Measurements from ENCODE around the gene SACM1L. TPM values are rescaled to one million over a fixed set of nuclear protein-coding genes. Genes with fewer than 3 reads are reported as not detected.

SACM1L gene
- total RNA-seq, 1 experiment from 2014 or later, result 79.6 TPM

DNA sequence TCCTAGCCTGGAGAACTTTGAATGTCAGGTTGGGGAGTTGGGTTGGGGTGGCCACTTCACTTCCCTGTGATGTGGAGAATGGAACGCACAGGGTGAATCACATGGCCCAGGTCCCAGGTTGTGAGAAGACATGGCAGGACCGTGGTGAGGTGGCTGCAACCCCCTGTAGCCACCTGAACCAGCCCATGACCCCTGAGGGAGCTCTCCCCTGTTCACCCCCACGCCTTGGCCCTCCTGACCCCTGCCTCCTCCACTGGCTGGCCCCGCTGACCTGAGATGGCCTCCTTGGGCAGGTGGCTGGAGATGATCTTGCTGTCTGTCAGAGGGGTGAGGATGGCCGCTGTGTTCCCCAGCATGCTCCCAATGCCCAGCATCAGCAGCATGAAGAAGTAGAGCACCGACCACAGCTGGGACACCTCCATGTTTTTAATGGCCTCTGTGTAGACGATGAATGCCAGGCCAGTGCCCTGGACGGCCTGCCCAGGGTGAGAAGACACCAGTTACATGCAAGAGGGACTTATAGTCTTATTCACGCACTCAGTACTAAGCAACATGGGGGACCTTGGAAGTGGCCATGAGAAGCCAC is 76.2 kb downstream of the SACM1L start:
- Mint-ChIP-seq H3K4me1 (peaks cover 17% of the 10 kb centered on the region), H3K27ac (no peak overlapping the region), H3K9me3 (peaks cover 17% of the 10 kb centered on the region), H3K27me3 (ENCODE audit: low read depth) (peaks cover 6% of the 10 kb centered on the region; the same call in 1 of the 2 replicates), H3K4me3 (no peak overlapping the region), H3K36me3 (peaks cover 8% of the 10 kb centered on the region)
- ATAC-seq (no peak), DNase-seq (ENCODE audit: low spot score) (no peak)
- ChIA-PET POLR2A (no interaction called here), CTCF (no interaction called here)
- TF ChIP-seq ZNF121 (CRISPR knock-in tag; IDR thresholded peaks at IDR 0.05) (no peak), CREM (CRISPR knock-in tag; IDR thresholded peaks at IDR 0.05) (no peak), GABPB1 (CRISPR knock-in tag; IDR thresholded peaks at IDR 0.05) (no peak), HMGA2 (CRISPR knock-in tag; IDR thresholded peaks at IDR 0.05) (no peak)

DNA sequence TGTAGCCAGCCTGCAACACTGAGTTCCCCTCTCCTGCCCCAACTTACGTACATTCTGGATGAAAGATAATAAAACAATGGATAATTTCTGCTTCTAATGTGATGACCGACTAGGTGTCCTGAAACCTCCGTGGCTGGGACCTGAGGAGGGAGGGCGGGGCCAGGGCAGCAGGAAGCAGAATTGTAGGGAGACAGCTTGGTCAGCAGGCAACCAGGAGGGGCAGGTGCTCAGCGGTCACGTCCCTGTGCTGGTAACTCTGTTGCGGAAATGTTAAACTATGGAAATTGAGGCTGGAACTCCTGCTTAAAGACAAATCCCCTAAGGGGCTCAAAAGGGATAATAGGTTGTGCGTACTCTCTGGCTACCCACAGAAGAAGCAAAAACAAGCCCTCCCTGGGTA is 76.8 kb downstream of the SACM1L start:
- Mint-ChIP-seq H3K27me3 (ENCODE audit: low read depth) (peaks cover 6% of the 10 kb centered on the region; the same call in 1 of the 2 replicates), H3K27ac (no peak overlapping the region), H3K9me3 (peaks cover 17% of the 10 kb centered on the region), H3K4me1 (peaks cover 11% of the 10 kb centered on the region; the same call in 1 of the 2 replicates), H3K4me3 (no peak overlapping the region), H3K36me3 (peaks cover 8% of the 10 kb centered on the region)
- ChIA-PET POLR2A (no interaction called here), CTCF (no interaction called here)
- TF ChIP-seq, protein P1, sequence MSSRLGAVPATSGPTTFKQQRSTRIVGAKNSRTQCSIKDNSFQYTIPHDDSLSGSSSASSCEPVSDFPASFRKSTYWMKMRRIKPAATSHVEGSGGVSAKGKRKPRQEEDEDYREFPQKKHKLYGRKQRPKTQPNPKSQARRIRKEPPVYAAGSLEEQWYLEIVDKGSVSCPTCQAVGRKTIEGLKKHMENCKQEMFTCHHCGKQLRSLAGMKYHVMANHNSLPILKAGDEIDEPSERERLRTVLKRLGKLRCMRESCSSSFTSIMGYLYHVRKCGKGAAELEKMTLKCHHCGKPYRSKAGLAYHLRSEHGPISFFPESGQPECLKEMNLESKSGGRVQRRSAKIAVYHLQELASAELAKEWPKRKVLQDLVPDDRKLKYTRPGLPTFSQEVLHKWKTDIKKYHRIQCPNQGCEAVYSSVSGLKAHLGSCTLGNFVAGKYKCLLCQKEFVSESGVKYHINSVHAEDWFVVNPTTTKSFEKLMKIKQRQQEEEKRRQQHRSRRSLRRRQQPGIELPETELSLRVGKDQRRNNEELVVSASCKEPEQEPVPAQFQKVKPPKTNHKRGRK (CRISPR knock-in tag; IDR thresholded peaks at IDR 0.05; ENCODE audit: borderline replicate concordance), result no peak
- no peak for TF ChIP-seq PRRX2 (CRISPR knock-in tag; IDR thresholded peaks at IDR 0.05)
- TF ChIP-seq TEAD4 (CRISPR knock-in tag; IDR thresholded peaks at IDR 0.05), result no peak
- TF ChIP-seq TEAD1 (CRISPR knock-in tag; IDR thresholded peaks at IDR 0.05), result no peak
- TF ChIP-seq, protein P2, sequence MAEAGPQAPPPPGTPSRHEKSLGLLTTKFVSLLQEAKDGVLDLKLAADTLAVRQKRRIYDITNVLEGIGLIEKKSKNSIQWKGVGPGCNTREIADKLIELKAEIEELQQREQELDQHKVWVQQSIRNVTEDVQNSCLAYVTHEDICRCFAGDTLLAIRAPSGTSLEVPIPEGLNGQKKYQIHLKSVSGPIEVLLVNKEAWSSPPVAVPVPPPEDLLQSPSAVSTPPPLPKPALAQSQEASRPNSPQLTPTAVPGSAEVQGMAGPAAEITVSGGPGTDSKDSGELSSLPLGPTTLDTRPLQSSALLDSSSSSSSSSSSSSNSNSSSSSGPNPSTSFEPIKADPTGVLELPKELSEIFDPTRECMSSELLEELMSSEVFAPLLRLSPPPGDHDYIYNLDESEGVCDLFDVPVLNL (CRISPR knock-in tag; IDR thresholded peaks at IDR 0.05; ENCODE audit: borderline replicate concordance, low read depth), result no peak
- TF ChIP-seq CREB1 (CRISPR knock-in tag; IDR thresholded peaks at IDR 0.05), result no peak
- TF ChIP-seq MXD4 (CRISPR knock-in tag; IDR thresholded peaks at IDR 0.05; ENCODE audit: borderline replicate concordance), result no peak
- TF ChIP-seq, protein P3, sequence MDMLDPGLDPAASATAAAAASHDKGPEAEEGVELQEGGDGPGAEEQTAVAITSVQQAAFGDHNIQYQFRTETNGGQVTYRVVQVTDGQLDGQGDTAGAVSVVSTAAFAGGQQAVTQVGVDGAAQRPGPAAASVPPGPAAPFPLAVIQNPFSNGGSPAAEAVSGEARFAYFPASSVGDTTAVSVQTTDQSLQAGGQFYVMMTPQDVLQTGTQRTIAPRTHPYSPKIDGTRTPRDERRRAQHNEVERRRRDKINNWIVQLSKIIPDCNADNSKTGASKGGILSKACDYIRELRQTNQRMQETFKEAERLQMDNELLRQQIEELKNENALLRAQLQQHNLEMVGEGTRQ (CRISPR knock-in tag; IDR thresholded peaks at IDR 0.05), result no peak
- TF ChIP-seq, protein P4, sequence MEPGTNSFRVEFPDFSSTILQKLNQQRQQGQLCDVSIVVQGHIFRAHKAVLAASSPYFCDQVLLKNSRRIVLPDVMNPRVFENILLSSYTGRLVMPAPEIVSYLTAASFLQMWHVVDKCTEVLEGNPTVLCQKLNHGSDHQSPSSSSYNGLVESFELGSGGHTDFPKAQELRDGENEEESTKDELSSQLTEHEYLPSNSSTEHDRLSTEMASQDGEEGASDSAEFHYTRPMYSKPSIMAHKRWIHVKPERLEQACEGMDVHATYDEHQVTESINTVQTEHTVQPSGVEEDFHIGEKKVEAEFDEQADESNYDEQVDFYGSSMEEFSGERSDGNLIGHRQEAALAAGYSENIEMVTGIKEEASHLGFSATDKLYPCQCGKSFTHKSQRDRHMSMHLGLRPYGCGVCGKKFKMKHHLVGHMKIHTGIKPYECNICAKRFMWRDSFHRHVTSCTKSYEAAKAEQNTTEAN (CRISPR knock-in tag; IDR thresholded peaks at IDR 0.05), result no peak
- no peak for TF ChIP-seq JAZF1 (CRISPR knock-in tag; IDR thresholded peaks at IDR 0.05)
- no peak for TF ChIP-seq IRF2 (CRISPR knock-in tag; IDR thresholded peaks at IDR 0.05; ENCODE audit: borderline replicate concordance, low read depth)
- TF ChIP-seq, protein P5, sequence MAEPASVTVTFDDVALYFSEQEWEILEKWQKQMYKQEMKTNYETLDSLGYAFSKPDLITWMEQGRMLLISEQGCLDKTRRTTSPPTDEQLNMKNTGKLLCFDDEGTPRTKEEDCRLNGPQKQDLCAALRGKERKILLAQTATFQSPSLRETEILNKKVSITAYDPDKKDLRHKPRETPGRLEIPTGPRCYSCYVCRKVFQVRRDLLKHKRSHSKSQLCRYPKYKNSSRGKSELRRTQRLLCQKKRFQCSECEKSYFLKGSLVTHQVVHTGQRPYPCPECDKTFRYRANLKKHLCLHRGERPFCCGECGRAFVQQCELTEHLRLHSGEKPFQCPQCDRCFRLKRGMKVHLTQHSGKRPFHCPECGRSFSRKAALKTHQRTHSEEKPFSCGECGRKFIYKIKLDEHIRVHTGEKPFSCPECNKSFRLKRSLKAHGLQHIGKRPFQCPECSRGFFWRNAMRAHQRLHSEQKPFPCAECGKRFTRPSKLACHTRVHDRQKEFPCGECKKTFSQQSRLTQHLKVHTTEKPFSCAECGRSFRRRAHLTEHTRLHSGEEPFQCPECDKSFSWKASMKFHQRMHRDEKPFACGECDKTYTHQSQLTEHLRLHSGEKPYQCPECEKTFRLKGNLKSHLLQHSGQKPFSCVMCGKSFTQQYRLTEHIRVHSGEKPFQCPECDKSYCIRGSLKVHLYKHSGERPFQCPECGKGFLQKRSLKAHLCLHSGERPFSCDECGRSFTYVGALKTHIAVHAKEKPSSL (CRISPR knock-in tag; conservative IDR thresholded peaks at IDR 0.05), result no peak
- TF ChIP-seq NFYB (CRISPR knock-in tag; conservative IDR thresholded peaks at IDR 0.05; ENCODE audit: low read depth), result no peak
- no peak for TF ChIP-seq ZNF396 (CRISPR knock-in tag; IDR thresholded peaks at IDR 0.05; ENCODE audit: borderline replicate concordance)
- no peak for TF ChIP-seq ETV6 (CRISPR knock-in tag; IDR thresholded peaks at IDR 0.05)
- TF ChIP-seq, protein P6, sequence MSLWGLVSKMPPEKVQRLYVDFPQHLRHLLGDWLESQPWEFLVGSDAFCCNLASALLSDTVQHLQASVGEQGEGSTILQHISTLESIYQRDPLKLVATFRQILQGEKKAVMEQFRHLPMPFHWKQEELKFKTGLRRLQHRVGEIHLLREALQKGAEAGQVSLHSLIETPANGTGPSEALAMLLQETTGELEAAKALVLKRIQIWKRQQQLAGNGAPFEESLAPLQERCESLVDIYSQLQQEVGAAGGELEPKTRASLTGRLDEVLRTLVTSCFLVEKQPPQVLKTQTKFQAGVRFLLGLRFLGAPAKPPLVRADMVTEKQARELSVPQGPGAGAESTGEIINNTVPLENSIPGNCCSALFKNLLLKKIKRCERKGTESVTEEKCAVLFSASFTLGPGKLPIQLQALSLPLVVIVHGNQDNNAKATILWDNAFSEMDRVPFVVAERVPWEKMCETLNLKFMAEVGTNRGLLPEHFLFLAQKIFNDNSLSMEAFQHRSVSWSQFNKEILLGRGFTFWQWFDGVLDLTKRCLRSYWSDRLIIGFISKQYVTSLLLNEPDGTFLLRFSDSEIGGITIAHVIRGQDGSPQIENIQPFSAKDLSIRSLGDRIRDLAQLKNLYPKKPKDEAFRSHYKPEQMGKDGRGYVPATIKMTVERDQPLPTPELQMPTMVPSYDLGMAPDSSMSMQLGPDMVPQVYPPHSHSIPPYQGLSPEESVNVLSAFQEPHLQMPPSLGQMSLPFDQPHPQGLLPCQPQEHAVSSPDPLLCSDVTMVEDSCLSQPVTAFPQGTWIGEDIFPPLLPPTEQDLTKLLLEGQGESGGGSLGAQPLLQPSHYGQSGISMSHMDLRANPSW (CRISPR knock-in tag; conservative IDR thresholded peaks at IDR 0.05; ENCODE audit: low read depth), result no peak
- TF ChIP-seq, protein P7, sequence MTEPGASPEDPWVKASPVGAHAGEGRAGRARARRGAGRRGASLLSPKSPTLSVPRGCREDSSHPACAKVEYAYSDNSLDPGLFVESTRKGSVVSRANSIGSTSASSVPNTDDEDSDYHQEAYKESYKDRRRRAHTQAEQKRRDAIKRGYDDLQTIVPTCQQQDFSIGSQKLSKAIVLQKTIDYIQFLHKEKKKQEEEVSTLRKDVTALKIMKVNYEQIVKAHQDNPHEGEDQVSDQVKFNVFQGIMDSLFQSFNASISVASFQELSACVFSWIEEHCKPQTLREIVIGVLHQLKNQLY (CRISPR knock-in tag; IDR thresholded peaks at IDR 0.05), result no peak
- TF ChIP-seq ZNF121 (CRISPR knock-in tag; IDR thresholded peaks at IDR 0.05), result no peak
- TF ChIP-seq ZBTB21 (CRISPR knock-in tag; IDR thresholded peaks at IDR 0.05; ENCODE audit: borderline replicate concordance), result no peak
- DNase-seq (ENCODE audit: low spot score) (no peak), ATAC-seq (no peak)
